HG02610 (cell line): Measurements from ENCODE around the gene KCTD17.

Experiments used
- ATAC-seq: cut with Tn5 transposase; IDR thresholded peaks from one replicate; pipeline ENCODE4 v1.9.1; 2021; ENCODE audit warnings: mild to moderate bottlenecking, moderate library complexity; ENCODE audit not compliant: unreplicated experiment

KCTD17 gene

DNA sequence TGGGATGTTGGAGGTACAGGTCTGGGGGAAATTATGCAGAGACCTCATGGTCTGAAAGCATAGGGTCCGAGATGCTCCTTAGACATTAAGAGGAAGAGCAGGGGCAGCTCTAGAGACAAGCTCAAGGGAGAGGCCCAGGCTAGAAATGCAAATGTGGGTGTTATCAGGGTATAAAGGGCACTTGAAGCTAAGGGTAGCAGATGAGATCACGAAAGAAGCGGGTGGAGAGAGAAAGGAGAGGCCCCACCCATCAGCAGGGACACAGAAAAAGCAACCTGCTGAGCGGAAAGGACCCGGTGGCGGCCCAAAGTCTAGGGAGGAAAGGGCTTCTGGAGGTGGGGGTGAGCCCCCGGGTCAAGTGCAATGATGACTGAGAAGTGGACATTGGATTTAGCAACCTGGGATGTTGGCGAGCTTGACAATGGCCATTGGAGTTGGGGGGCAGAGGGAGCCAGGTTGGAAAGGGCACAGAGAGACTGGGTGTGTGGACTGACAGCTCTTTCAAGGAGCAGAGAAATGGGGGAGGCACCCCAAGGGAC is 49.1 kb downstream of the KCTD17 start:
- no peak for ATAC-seq

DNA sequence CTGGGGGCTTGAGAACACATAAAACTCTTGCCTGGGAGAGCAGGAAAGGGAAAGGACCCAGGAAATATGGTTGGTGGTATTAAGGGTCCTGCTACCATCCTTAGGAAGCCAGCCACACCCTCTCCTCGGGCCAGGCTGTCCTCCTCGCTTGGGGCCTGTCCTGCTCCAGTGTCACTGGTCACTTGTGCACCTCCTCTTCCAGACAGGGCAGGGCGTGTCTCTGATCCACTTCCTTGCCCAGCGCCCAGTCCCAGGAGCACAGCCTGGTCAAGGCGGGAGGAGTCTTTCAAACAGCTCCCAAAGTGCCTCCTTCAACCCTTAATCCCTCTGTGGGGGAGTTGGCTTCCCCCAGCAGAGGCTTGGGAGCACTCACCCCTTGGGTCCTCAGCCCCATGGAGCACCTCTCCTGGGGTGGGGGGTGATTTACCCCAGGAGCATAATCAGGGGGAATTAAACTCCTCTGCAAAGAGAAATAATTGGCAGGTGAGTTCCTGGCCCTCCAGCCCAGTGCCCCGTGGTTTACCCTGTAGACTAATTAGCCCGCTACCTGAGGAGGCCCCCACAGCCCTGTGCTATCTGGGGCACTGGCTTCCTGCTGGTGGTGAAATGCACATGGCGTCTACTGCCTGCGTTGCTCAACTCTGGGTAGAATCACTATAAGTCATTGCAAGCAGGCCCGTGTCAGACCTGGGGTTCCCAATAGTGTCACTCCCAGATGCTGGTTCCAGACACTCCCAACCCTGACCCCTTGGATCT is 49.9 kb downstream of the KCTD17 start:
- no peak for ATAC-seq

DNA sequence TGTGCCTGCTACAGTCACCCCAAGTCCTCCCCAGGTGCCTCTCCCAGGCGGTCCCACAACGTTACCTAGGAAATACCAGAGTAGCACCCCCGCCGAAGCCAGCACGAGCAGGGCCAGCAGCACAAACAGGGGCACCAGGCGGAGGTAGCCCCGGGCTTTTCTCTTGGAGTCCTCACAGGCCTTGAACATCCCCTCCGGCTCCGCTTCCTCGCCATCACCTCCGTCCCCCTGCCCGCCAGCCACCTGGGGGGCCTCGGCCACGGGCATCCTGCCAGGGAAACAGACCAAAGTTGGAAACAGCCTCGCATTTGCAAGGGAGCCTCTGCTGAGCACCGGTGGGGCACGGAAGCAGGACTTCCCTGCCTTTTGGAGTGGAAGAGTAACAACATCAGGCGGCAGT is 51.6 kb downstream of the KCTD17 start:
- no peak for ATAC-seq

DNA sequence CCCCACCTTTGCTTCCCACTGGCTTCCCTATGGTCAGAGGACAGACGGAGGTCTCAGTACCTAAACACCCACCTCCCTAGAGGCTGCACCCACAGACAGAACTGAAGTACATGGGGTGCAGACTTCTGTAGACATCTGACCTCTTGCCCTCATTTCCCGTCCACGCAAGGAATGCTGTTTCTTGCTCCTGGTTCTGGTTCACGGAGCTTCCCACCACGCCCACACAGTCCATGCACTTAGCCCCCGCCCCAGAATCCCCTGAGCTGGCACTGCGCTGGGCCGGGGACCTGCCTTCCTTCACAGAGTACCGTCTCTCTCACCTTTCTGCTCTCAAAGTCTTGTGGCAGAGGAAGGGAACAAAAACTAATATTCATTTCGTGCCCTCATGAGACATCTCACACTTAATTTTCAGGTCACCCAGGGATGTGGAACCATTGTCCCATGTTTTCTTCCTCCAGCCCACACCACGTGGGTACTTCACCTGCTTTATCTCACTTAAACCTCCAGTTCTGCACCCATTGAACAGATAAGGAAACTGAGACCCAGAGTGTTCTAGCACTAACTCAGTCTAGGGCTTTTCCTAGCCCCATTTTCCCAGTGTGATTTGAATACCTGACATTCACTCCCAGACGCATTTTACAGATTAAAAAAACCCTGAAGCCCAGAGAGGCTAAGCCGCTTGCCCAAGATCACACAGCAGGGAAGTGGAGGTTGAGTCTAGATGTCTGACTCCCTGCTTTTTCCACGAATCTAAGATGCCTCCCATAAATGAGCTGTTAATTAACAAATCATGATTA is 52.3 kb downstream of the KCTD17 start:
- no peak for ATAC-seq

DNA sequence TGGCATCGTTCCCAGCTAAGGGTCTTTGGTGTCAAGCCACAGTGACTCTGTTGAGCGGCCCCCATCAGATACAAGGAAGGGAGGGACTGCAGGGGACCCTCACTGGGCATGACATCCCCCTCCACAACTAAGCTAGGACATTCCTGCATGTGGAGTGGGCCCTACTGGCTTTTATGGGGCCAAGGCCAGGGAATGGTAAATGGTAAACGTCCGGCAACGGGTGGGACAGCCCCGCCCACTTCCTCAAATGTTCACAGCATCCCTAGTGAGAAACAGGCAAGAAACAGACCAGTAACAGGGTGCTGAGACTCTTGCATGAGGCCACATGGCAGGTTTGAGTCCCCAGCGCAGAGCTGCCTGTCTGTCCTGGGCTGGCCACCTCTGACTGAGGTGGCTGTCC is 53.6 kb downstream of the KCTD17 start:
- no peak for ATAC-seq

DNA sequence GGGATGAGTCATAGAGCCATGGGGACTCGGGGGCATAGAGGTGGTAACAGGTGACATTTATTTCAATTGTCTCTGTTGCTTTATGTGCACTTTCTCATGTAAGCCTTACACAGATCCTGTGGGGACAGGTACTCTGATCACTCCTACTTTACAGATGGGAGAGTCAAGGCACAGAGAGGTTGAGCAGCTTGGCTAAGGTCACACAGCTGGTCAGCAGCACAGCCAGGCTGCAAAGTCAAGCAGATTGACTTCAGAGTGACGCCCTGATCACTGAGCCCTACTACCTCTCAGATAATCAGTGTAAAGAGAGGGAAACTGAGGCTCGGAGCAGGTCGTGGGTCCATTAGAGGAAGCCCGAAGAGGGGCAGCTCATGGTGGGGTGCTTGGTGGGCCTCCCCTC is 54.4 kb downstream of the KCTD17 start:
- ATAC-seq, result no peak

DNA sequence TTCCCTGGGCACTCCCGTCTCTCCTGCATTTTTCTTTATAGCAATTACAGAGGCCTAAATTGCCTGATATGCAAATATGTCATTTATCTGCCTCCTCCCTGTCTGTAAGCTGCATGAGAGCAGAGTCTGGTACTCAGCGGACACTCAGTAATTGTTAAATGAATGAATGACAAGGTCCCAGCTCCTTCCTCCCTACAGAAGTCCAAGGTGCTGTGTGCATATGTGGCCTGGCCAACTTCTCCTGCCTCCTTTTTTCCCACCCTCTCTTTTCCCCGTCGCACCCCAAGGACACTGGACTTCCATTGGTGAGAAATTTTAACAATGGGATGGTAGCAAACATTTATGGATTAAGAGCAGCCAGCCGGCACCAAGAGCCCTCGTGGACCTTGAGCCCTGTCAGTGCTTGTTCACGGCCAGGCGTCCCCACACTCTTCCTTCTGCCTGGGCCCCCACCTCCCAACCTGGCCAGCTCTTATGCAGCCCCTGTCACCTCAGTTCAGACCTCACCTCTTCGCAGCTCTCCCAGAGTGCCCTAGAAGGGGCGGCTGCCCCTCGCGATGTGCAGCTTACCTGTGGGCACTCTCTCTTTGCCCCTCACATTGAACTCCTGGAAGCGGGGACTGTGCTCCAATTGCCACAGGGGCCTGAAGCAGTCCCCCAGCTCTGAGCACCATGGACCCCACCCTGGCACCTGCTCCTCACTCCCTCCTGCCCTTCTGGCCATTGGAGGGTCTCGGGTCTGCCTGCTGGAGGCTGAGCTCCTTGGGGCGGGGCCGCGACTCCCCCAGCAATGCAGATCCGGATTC is 56.5 kb downstream of the KCTD17 start:
- ATAC-seq, result no peak

- no peak for ATAC-seq
Observed at GRCh38 chr22:37109242-37109917, 57.8 kb downstream of the KCTD17 start, which contains the start of gene TMPRSS6. Gene TMPRSS6 (minus strand): TSS chr22:37109713. CDS start chr22:37103417, 6,296 bp downstream.

- ATAC-seq, result no peak
Observed at GRCh38 chr22:37111156-37111717, 59.7 kb downstream of the KCTD17 start.

DNA sequence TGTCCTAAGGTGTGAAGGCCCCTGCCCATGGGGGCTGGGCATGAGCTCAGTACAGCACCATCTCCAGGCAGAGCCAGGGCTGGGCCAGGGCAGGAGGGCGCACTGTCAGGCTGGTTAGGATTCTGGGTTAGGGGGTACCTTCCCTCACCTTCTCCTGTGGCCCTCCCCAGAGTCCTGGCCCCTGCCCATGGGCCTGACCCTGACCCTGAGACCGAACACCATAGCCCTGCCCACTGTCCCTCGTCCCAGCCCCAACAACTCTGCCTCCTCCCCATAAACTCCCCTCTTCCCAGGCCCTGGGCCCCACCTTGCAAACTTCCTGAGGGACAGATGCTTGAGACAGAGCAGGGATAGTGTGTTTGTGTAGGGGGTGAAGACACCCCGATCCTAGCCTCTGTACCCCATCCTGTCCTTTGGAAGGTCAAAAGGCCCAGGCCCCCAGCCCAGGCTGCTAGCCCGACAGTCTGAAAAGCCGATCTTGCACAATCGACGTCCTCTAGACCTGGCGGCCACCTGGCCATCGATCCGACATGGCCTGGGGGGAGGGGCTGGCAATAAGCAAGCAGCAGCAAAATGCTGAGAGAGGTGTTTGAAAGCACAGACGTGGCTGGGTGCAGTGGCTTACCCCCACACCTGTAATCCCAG is 60.7 kb downstream of the KCTD17 start:
- no peak for ATAC-seq
